Measurements from ENCODE around the gene CCT8L2. TPM values are rescaled to one million over a fixed set of nuclear protein-coding genes. Genes with fewer than 3 reads are reported as not detected.
"Not testable (repeated sequence)": the region's sequence is repeated elsewhere in the genome, so short reads cannot be mapped to it uniquely, and the experiment has no call there.

The CCT8L2 gene
- polyA plus RNA-seq, 2 of the 4 experiments (the other 2 are of a cell fraction): not detected

- H3K4me3 ChIP-seq; H3K4me2 ChIP-seq; H3K9me3 ChIP-seq; ATAC-seq; CTCF ChIA-PET; H3K27ac ChIP-seq; DNase-seq (ENCODE audit: low read depth in 1 of 2, low spot score in 1 of 2); POLR2A ChIA-PET; H3K4me1 ChIP-seq; FAIRE-seq: not testable (repeated sequence)
- WGBS (ENCODE audit: missing lambda C conversion rate): no CpG with 5 or more reads among the region's 5 CpGs
Observed at GRCh38 chr22:16561093-16561658, 31.4 kb downstream of the CCT8L2 start.

DNA sequence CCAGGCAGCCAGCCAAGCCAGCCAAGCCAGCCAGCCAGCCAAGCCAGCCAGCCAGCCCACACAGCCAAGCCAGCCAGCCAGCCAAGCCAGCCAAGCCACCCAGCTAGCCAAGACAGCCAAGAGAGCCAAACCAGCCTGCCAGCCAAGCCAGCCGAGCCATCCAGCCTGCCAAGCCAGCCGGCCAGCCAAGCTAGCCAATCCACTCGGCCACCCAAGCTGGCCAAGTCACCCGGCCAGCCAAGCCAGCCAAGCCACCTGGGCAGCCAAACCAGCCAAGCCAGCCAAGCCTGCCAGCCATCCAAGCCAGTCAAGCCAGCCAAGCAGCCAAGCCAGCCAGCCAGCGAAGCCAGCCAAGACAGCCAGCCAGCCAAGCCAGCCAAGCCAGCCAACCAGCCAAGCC is 32.0 kb downstream of the CCT8L2 start:
- WGBS (ENCODE audit: missing lambda C conversion rate): 0% methylated on average over 1 of the region's 5 CpGs
- CTCF ChIA-PET; H3K9me3 ChIP-seq; POLR2A ChIA-PET; DNase-seq (ENCODE audit: low read depth in 1 of 2, low spot score in 1 of 2); H3K4me3 ChIP-seq; FAIRE-seq; H3K4me2 ChIP-seq; H3K4me1 ChIP-seq; H3K27ac ChIP-seq; ATAC-seq: not testable (repeated sequence)

GRCh38 chr22:16559996-16560395 is 32.6 kb downstream of the CCT8L2 start:
- H3K9me3 ChIP-seq; H3K4me3 ChIP-seq; H3K27ac ChIP-seq; H3K4me2 ChIP-seq; CTCF ChIA-PET; ATAC-seq; DNase-seq (ENCODE audit: low read depth in 1 of 2, low spot score in 1 of 2); POLR2A ChIA-PET; H3K4me1 ChIP-seq; FAIRE-seq: not testable (repeated sequence)
- no CpG with 5 or more reads among the region's 1 CpG for WGBS (ENCODE audit: missing lambda C conversion rate)

DNA sequence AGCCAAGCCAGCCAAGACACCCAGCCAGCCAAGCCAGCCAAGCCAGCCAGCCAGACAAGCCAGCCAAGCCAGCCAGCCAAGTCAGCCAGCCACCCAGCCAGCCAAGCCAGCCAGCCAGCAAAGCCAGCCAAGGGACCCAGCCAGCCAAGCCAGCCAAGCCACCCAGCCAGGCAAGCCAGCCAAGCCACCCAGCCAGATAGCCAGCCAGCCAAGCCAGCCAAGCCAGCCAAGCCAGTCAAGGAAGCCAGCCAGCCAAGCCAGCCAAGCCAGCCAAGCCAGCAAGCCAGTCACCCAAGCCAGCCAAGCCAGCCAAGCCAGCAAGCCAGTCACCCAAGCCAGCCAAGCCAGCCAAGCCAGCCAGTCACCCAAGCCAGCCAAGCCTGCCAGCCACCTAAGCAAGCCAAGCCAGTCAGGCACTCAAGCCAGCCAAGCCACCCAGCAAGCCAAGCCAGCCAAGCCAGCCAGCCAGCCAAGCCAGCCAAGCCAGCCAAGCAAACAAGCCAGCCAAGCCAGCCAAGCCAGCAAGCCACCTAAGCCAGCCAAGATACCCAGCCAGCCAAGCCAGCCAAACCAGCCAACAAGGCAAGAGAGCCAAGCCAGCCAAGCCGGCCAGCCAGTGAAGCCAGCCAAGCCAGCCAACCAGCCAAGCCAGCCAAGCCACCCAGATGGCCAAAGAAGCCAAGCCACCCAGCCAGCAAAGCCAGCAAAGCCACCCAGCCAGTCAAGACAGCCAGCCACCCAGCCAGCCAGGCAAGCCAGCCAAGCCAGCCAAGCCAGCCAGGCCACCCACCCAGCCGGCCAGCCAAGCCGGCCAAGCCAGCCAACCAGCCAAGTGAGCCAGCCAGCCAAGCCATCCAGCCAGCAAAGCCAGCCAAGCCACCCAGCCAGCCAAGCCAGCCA is 33.3 kb downstream of the CCT8L2 start:
- no CpG with 5 or more reads among the region's 3 CpGs for WGBS (ENCODE audit: missing lambda C conversion rate)
- POLR2A ChIA-PET: no interaction called here
- Histone ChIP-seq H3K27ac (no peak overlapping the region), H3K4me2 (no peak overlapping the region), H3K9me3 (no peaks in the 10 kb centered on the region), H3K4me3 (no peak overlapping the region), H3K4me1 (no peaks in the 10 kb centered on the region)
- no peak for ATAC-seq
- FAIRE-seq: no peak
- DNase-seq (ENCODE audit: low read depth in 1 of 2, low spot score in 1 of 2): no peak
- no peak for TF ChIP-seq MAX (IDR thresholded peaks at IDR 0.05)
- TF ChIP-seq HOXB5 (CRISPR knock-in tag; IDR thresholded peaks at IDR 0.05): no peak
- no peak for TF ChIP-seq JUNB (IDR thresholded peaks at IDR 0.05)
- TF ChIP-seq, protein P1, sequence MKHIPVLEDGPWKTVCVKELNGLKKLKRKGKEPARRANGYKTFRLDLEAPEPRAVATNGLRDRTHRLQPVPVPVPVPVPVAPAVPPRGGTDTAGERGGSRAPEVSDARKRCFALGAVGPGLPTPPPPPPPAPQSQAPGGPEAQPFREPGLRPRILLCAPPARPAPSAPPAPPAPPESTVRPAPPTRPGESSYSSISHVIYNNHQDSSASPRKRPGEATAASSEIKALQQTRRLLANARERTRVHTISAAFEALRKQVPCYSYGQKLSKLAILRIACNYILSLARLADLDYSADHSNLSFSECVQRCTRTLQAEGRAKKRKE (CRISPR knock-in tag; IDR thresholded peaks at IDR 0.05; ENCODE audit: low read depth): no peak
- no peak for TF ChIP-seq JUN (IDR thresholded peaks at IDR 0.05)
- no peak for TF ChIP-seq HDAC2 (IDR thresholded peaks at IDR 0.05)
- no peak for TF ChIP-seq EHF (CRISPR knock-in tag; IDR thresholded peaks at IDR 0.05)
- TF ChIP-seq, protein P2, sequence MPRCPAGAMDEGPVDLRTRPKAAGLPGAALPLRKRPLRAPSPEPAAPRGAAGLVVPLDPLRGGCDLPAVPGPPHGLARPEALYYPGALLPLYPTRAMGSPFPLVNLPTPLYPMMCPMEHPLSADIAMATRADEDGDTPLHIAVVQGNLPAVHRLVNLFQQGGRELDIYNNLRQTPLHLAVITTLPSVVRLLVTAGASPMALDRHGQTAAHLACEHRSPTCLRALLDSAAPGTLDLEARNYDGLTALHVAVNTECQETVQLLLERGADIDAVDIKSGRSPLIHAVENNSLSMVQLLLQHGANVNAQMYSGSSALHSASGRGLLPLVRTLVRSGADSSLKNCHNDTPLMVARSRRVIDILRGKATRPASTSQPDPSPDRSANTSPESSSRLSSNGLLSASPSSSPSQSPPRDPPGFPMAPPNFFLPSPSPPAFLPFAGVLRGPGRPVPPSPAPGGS (IDR thresholded peaks at IDR 0.05): no peak
- TF ChIP-seq NFE2L2 (conservative IDR thresholded peaks at IDR 0.05; ENCODE audit: low read length): no peak
- TF ChIP-seq HEYL (CRISPR knock-in tag; IDR thresholded peaks at IDR 0.05): no peak
- no peak for TF ChIP-seq SMC3 (IDR thresholded peaks at IDR 0.05)
- TF ChIP-seq NR3C1 (IDR thresholded peaks at IDR 0.05): no peak
- no peak for TF ChIP-seq ZFP36 (IDR thresholded peaks at IDR 0.05; ENCODE audit: borderline replicate concordance, partially characterized antibody)
- TF ChIP-seq, protein P3, sequence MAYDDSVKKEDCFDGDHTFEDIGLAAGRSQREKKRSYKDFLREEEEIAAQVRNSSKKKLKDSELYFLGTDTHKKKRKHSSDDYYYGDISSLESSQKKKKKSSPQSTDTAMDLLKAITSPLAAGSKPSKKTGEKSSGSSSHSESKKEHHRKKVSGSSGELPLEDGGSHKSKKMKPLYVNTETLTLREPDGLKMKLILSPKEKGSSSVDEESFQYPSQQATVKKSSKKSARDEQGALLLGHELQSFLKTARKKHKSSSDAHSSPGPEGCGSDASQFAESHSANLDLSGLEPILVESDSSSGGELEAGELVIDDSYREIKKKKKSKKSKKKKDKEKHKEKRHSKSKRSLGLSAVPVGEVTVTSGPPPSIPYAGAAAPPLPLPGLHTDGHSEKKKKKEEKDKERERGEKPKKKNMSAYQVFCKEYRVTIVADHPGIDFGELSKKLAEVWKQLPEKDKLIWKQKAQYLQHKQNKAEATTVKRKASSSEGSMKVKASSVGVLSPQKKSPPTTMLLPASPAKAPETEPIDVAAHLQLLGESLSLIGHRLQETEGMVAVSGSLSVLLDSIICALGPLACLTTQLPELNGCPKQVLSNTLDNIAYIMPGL (CRISPR knock-in tag; IDR thresholded peaks at IDR 0.05; ENCODE audit: borderline replicate concordance): no peak
- TF ChIP-seq GATA3 (IDR thresholded peaks at IDR 0.05; ENCODE audit: borderline replicate concordance): no peak
- TF ChIP-seq ZNF302 (CRISPR knock-in tag; IDR thresholded peaks at IDR 0.05): no peak
- CTCF ChIA-PET: no interaction called here

DNA sequence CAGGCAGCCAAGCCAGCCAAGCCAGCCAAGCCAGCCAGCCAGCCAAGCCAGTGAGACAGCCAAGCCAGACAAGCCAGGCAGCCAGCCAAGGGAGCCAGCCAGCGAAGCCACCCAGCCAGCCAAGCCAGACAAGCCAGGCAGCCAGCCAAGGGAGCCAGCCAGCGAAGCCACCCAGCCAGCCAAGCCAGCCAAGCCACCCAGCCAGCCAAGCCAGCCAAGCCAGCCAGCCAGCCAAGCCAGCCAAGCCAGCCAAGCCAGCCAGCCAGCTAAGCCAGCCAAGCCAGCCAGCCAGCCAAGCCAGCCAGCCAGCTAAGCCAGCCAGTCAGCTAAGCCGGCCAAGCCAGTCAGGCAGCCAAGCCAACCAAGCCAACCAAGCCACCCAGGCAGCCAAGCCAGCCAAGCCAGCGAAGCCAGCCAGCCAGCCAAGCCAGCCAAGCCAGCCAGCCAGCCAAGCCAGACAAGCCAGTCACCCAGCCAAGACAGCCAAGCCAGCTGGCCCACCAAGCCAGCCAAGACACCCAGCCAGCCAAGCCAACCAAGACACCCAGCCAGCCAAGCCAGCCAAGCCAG is 34.1 kb downstream of the CCT8L2 start:
- DNase-seq (ENCODE audit: low read depth in 1 of 2, low spot score in 1 of 2); H3K27ac ChIP-seq; H3K4me1 ChIP-seq; H3K9me3 ChIP-seq; CTCF ChIA-PET; FAIRE-seq; ATAC-seq; H3K4me2 ChIP-seq; POLR2A ChIA-PET; H3K4me3 ChIP-seq: not testable (repeated sequence)
- no CpG with 5 or more reads among the region's 4 CpGs for WGBS (ENCODE audit: missing lambda C conversion rate)

GRCh38 chr22:16557511-16557910 is 35.1 kb downstream of the CCT8L2 start:
- FAIRE-seq; H3K4me2 ChIP-seq; H3K9me3 ChIP-seq; DNase-seq (ENCODE audit: low read depth in 1 of 2, low spot score in 1 of 2); H3K27ac ChIP-seq; H3K4me3 ChIP-seq; CTCF ChIA-PET; H3K4me1 ChIP-seq; POLR2A ChIA-PET; ATAC-seq: not testable (repeated sequence)
- 44% methylated on average over 11 of the region's 13 CpGs for WGBS (ENCODE audit: missing lambda C conversion rate)
